Activated CD8-positive, alpha-beta memory T cell treated with anti-CD3 and anti-CD28 coated beads, Interleukin-2, amount 50 U/mL, for 4 hours (primary cell): ENCODE measurements around the gene ATXN7L3B.

Experiments used
- DNase-seq: peaks from one replicate; pipeline ENCODE4 v3.0.0-alpha.2; 2020

ATXN7L3B gene

DNA sequence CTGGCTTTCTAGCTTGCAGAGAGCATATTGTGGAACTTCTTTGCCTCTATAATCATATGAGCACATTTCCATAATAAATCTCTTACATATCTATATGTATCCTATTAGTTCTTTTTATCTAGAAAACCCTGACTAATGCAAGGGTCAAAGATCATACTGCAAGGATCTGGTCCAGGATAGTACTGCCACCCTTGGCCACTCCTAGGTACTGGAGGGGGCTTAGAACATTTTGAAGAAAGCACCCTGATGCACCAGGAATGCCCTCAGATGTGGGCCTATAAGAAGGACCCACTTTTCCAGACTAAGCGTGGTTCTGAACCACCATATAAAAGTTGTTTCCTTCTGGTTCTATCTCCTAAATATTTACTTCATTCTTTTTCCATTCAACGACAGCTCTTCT lies 14.6 kb downstream of the ATXN7L3B start:
- no peak for DNase-seq

DNA sequence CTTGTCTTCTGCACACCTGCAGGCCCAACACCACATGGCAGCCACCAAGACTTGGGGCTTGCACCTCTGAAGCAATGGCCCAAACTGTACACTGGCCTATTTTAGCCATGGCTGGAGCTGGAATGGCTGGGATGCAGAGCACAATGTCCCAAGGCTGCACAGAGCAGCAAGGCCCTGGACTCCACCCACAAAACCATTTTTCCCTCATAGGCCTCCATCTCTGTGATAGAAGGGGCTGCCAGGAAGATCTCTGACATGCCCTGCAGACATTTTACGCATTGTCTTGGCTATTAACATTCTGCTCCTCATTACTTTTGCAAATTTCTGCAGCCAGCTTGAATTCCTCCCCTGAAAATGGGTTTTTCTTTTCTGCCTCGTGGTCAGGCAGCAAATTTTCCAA lies 22.1 kb downstream of the ATXN7L3B start:
- no peak for DNase-seq

DNA sequence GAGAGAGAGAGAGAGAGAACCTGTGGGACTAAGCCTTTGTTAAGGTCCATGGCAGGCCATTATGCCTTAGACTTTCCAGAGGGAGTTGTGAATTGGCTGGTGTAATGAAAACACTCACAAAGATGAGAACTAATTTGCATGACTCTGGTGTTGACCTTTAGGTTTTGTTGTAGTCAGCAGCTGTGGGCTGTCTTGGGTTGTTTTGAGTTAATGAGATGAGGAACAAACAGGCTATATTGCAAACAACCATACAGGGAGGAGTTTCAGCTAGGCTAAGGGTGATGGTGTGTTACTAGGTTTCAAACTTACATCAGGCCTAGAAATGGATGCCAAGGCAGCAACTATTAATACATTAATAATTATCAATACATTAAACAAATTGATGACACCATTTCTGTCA lies 26.3 kb downstream of the ATXN7L3B start:
- DNase-seq = no peak

DNA sequence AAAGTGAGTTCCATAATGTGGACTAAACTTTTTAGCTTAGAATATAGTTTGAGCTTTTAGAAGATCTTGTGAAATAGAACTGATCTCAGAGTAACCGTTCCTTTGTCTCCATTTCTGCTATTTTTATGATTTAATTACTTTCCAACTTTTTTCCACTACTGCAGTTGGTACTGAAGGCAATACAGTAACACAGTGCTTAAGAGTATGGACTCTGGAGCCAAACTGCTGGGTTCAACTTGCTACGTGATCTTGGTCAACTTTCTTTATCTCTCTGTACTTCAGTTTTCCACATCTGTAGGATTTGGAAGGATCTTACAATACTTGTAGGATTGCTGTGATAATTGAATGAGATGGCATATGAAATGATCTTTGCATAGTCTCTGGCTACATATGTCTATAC lies 40.9 kb downstream of the ATXN7L3B start:
- no peak for DNase-seq

DNA sequence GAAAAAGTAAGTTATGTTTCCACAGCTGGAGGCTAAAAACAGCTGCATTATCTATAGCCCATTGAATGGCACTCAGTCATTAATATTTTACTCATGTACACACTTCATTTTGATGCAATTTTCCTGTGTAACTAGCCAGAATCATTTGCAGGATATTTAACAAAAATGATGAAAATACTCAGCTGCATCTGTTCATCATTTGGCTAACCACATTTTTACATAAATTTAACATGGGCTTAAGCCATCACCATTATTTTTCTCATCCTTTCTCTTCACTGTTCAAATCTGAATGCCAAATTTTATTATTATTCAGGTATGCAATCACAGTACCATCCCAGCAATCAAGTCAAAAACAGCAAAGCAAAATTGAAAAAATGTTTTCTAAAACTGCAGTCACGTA lies 41.8 kb downstream of the ATXN7L3B start:
- DNase-seq = no peak

DNA sequence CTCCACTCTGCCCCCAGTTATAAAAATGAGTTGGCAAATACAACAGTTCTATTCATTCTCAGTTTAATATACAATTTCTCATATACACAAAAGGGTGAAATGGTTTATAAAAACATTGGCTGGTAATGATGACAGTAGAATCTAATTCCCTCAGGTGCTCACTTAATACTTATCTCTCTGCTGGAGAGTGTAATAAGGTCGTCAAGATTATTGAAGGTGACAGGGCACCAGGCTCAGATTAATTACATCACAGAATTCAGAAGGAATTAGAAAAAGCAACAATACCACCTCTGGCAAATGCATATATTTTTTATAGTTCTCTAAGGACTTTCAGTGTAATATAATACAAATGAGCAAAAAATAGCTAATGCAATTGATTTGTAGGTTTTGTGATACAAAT lies 42.3 kb downstream of the ATXN7L3B start:
- DNase-seq = no peak

DNA sequence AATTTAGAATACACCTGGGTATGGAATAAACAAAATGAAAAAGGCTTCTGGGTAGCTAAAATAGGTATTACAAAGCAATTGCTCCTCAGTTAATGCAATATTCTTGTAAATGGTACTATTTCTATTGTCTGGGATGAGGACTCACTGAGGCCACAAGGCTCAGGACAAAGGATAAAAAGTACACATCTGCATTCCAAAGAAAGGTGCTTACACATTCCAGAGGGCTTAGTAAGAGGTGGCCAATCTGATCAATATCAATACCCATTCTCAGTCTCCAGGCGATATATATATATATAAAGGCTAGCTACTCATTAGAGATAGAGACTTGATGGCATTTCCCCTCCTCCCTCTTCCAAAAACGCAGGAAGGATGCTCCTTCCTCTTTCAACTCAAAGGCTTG lies 43.8 kb downstream of the ATXN7L3B start:
- DNase-seq = no peak

DNA sequence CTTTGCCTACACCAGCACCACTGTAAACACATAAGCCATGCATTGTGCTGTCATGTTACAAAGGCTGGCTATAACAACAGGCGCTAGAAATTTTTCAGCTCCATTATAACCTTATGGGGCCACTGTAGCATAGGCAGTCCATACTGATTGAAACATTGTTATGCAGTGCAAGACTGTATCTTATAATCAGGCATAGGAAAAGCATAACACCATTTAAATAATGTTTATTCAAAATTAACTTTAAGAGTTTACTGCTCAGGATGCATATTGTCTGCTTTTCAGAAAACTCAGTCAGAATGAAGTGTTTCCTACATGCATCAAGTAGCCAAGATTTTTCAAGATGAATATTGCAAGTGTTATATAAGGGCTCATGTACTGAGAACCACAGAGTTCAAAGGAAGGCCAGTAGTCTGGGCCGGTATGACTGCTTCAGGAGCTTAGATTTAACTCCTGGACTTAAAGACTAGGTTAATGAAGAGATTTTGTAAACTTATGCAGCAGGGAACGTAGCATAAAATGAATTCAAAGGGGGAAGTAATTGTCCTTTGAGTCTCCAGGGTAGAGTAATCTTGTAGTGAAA lies 46.9 kb downstream of the ATXN7L3B start:
- no peak for DNase-seq

DNA sequence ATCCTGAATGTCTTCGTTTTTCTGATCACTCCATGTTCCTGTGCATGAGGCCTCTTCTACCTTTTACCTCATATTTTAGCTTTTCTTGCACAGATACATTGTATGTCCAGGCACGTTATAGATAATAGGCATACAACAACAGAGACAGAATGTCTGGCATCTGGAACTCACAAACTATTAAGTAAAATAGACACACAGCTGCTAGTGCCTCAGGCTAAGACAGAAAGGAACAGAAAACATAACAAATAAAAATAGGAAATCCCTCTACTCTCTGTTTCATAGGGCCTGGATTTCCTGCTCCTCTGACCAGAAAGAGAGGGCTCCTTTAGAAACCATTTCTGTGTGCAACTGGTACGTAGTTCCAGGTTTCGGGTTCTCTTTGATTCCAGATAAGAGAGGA lies 48.6 kb downstream of the ATXN7L3B start:
- no peak for DNase-seq
